Nephron (organoid): ENCODE measurements around the gene KLHL29.
A peak's percentile ranks its signal among the peaks of the same experiment; 100 is the strongest.

Source experiments
- H3K27ac Mint-ChIP-seq, 3 experiments: 2 replicates each; pipeline ENCODE4 v1.8.0; 2020; ENCODE audit warnings: mixed read lengths in 3 of 3, mild to moderate bottlenecking in 2 of 3, moderate library complexity in 1 of 3
- H3K27me3 Mint-ChIP-seq: 2 replicates; pipeline ENCODE4 v1.8.0; 2021; ENCODE audit warnings: low read depth, mild to moderate bottlenecking, moderate library complexity, mixed read lengths
- H3K36me3 Mint-ChIP-seq: 2 replicates; pipeline ENCODE4 v1.8.0; 2020; ENCODE audit warnings: low read depth, mixed read lengths
- H3K4me1 Mint-ChIP-seq: 2 replicates; pipeline ENCODE4 v1.8.0; 2020; ENCODE audit warnings: mixed read lengths
- H3K4me3 Mint-ChIP-seq, 3 experiments: 2 replicates each; pipeline ENCODE4 v1.8.0; 2020; ENCODE audit warnings: mild to moderate bottlenecking in 3 of 3, mixed read lengths in 3 of 3, moderate library complexity in 2 of 3
- H3K9me3 Mint-ChIP-seq: 2 replicates; pipeline ENCODE4 v1.8.0; 2020; ENCODE audit warnings: mixed read lengths
- TF ChIP-seq, protein P1 (sequence below), 3 experiments: fragments of 200-600 bp; sonication (generic); IDR thresholded peaks; one replicate each; pipeline ENCODE4 v1.5.0; 2021; ENCODE audit warnings: antibody characterized with exemption in 3 of 3; ENCODE audit not compliant: unreplicated experiment in 3 of 3

KLHL29 gene

DNA sequence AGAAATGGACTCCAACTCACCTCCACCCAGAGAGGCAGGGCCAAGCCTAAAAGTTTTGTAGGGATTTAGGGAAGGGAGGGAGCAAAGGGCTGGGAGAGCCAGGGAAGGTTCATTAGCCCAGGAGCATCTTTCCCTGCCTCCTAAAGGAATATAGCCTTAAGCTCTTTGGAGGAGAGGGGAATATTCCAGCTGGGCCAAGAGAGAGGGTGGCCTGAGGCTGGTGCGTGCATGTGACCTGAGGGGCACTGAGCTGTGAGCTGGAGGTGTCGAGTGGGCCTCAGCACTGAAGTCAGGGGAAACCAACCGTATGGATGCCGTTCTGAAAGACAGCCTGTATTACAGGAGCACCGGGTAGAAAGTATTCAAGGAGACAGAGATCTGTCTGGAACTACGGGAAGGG, 112.6 kb downstream of the KLHL29 start:
- H3K27me3 Mint-ChIP-seq, result peaks cover 8% of the 10 kb centered on the region
- TF ChIP-seq, protein P1, sequence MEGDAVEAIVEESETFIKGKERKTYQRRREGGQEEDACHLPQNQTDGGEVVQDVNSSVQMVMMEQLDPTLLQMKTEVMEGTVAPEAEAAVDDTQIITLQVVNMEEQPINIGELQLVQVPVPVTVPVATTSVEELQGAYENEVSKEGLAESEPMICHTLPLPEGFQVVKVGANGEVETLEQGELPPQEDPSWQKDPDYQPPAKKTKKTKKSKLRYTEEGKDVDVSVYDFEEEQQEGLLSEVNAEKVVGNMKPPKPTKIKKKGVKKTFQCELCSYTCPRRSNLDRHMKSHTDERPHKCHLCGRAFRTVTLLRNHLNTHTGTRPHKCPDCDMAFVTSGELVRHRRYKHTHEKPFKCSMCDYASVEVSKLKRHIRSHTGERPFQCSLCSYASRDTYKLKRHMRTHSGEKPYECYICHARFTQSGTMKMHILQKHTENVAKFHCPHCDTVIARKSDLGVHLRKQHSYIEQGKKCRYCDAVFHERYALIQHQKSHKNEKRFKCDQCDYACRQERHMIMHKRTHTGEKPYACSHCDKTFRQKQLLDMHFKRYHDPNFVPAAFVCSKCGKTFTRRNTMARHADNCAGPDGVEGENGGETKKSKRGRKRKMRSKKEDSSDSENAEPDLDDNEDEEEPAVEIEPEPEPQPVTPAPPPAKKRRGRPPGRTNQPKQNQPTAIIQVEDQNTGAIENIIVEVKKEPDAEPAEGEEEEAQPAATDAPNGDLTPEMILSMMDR (IDR thresholded peaks at IDR 0.05; ENCODE audit: unreplicated experiment in 3 of 3), result no peak
- H3K9me3 Mint-ChIP-seq, result no peaks in the 10 kb centered on the region

DNA sequence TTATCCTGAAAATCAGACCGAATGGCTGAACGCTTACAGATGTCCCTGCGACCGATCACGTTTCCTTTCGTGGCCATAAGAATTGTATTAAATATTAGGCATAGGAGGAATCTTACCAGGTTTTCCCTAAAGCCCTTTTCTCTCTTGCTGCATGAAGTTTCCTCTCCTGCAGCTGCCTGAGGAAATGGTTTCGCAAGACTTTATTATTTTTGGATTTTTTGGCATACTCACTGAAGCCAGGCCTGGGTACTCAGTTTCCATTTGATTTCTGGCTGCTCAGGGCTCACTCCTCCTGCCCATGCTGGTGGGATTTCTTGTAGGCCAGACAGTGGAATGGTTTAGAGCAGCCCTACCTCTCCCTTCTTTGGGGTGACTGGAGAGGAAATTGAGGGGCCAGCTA, 114.0 kb downstream of the KLHL29 start:
- Mint-ChIP-seq H3K27me3 (peaks cover 4% of the 10 kb centered on the region), H3K4me1 (peaks cover 68% of the 10 kb centered on the region), H3K9me3 (no peaks in the 10 kb centered on the region), H3K4me3 (no peak overlapping the region), H3K27ac (peak overlapping the region in 1 of 3 experiments; percentile 16), H3K36me3 (no peaks in the 10 kb centered on the region)
- TF ChIP-seq, protein P1 (IDR thresholded peaks at IDR 0.05; ENCODE audit: unreplicated experiment in 3 of 3), result no peak

More for the DNA sequence above, 112.6 kb downstream of the KLHL29 start:
- Mint-ChIP-seq H3K36me3 (no peaks in the 10 kb centered on the region), H3K4me1 (peaks cover 68% of the 10 kb centered on the region), H3K27ac (peak overlapping the region in 2 of 3 experiments; percentile 4 to 15), H3K4me3 (no peak overlapping the region)

DNA sequence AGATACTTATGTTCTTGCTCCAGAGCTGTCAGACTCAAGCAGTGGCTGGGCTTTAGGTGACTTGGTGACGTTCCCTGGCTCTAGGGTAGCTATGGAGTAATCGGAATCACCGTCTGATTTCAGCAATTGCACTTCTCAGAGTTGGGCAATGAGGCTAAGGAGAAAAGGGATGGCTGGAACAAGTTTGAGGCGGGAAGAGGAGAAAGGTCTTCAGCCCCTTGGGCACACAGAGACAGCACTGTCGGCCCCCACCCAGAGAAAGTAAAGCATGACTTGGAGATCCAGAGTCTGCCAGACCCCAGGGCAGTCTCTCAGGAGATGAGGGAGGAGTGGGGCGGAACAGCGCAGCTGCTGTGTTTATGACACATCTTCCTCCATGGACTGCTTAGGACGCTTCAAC, 114.5 kb downstream of the KLHL29 start:
- no peaks in the 10 kb centered on the region for H3K9me3 Mint-ChIP-seq
- H3K27me3 Mint-ChIP-seq, result peaks cover 4% of the 10 kb centered on the region
- H3K4me3 Mint-ChIP-seq, result no peak overlapping the region
- peaks cover 69% of the 10 kb centered on the region for H3K4me1 Mint-ChIP-seq
- no peaks in the 10 kb centered on the region for H3K36me3 Mint-ChIP-seq
- TF ChIP-seq, protein P1 (IDR thresholded peaks at IDR 0.05; ENCODE audit: unreplicated experiment in 3 of 3), result no peak
- peak overlapping the region in 2 of 3 experiments; percentile 16 to 66 for H3K27ac Mint-ChIP-seq

DNA sequence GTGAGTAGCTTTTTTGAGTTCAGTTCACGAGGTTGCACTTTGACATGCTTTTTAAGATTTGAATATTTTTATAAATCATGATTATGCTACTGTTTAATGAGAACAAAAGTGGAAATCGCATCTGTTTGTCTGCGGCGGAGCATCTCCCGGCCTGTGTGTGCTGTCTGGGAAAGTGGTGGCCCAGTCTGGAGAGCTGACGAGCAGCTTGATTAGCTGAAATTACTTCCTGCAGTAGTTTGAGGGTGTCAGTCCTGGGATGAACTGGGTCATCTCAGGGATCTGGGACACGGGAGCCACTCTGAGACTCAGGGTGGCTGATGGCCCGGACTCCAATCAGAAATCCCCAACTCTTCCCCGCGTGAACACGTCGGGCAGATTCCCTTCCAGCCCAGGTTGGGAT, 115.9 kb downstream of the KLHL29 start:
- Mint-ChIP-seq H3K27ac (no peak overlapping the region), H3K9me3 (no peaks in the 10 kb centered on the region), H3K27me3 (peaks cover 4% of the 10 kb centered on the region), H3K4me1 (peaks cover 69% of the 10 kb centered on the region), H3K36me3 (no peaks in the 10 kb centered on the region), H3K4me3 (no peak overlapping the region)
- TF ChIP-seq, protein P1 (IDR thresholded peaks at IDR 0.05; ENCODE audit: unreplicated experiment in 3 of 3), result no peak

DNA sequence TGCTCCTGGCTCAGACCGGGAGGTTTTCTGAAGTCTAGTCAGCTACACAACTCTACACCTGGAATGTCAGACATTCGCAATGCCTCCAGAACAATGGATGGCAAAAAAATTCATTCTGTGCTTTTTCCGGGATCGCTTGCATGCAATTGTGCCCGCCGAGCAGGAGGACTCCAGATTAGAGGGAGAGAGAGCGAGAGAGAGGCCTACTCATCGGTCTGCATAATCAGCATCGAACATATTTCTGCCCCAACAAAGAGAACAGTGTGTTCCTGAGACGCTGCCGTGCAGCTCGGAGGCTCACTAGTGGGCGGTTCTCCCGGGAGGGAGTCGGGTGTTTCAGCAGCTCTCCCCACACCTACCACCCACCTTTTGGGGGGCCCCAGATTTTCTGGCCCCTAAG, 117.1 kb downstream of the KLHL29 start:
- Mint-ChIP-seq H3K27ac (peak overlapping the region; percentile 24 to 85 (median 54)), H3K36me3 (no peaks in the 10 kb centered on the region), H3K9me3 (no peaks in the 10 kb centered on the region), H3K4me3 (no peak overlapping the region), H3K4me1 (peaks cover 68% of the 10 kb centered on the region), H3K27me3 (peaks cover 4% of the 10 kb centered on the region)
- TF ChIP-seq, protein P1 (IDR thresholded peaks at IDR 0.05; ENCODE audit: unreplicated experiment in 3 of 3), result no peak

DNA sequence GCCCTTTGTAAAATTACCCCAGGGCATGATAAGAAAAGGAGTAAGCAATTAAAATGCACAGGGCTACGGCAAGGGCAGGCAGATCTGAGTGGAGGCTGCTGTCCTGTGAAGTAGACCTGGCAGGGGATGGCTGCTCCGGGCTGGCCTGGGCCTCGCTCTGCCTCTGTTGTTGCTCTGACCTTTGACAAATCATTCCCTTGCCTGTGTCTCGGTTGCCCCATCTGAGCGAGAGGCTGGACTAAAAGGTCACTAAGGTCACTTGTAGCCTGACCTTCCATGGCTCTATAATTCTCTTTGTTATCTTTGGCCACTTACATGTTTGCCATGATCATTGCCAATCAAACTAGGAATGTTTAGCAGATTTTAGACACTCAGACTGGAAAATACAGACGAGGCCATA, 118.1 kb downstream of the KLHL29 start:
- Mint-ChIP-seq H3K36me3 (no peaks in the 10 kb centered on the region), H3K27me3 (peaks cover 4% of the 10 kb centered on the region), H3K27ac (peak overlapping the region; percentile 24 to 91 (median 85)), H3K9me3 (no peaks in the 10 kb centered on the region), H3K4me1 (peaks cover 68% of the 10 kb centered on the region), H3K4me3 (no peak overlapping the region)
- TF ChIP-seq, protein P1 (IDR thresholded peaks at IDR 0.05; ENCODE audit: unreplicated experiment in 3 of 3), result no peak
